ENCODE results near the gene ZBTB5.

- TF ChIP-seq CTCF (conservative IDR thresholded peaks at IDR 0.05 in 1 of 2, IDR thresholded peaks at IDR 0.05 in 1 of 2; ENCODE audit: low read depth in 1 of 2, low read length in 2 of 2) (no peak), EZH2 (IDR thresholded peaks at IDR 0.05; ENCODE audit: low read length, missing control alignments) (no peak)
Observed at GRCh38 chr9:37432020-37432419, 33.2 kb downstream of the ZBTB5 start.

Data from fibroblast of lung (primary cell).